ENCODE results near the gene ABLIM2. TPM values are rescaled to one million over a fixed set of nuclear protein-coding genes. Genes with fewer than 3 reads are reported as not detected.

The ABLIM2 gene
- total and polyA plus RNA-seq, 5 donors from 2014 or later, result 0.88 to 2.0 (median 1.2) TPM

- no peaks in the 10 kb centered on the region for H3K4me1 ChIP-seq (ENCODE audit: control insufficient read depth, insufficient read depth, low read length, poor library complexity, severe bottlenecking)
- no peaks in the 10 kb centered on the region for H3K9me3 Mint-ChIP-seq
- no peak overlapping the region for H3K4me3 Mint-ChIP-seq
- ATAC-seq (ENCODE audit: low read depth in 2 of 2) (no peak), DNase-seq (no peak)
- H3K27ac Mint-ChIP-seq, result no peak overlapping the region
- no peaks in the 10 kb centered on the region for H3K36me3 ChIP-seq (ENCODE audit: control insufficient read depth, insufficient read depth, low read length)
- H3K4me1 Mint-ChIP-seq, result no peaks in the 10 kb centered on the region
- H3K27ac ChIP-seq (ENCODE audit: insufficient read depth, low read length, poor library complexity, severe bottlenecking), result no peak overlapping the region
- no peaks in the 10 kb centered on the region for H3K36me3 Mint-ChIP-seq
- H3K4me3 ChIP-seq (ENCODE audit: low read depth, low read length), result no peak overlapping the region
- H3K9me3 ChIP-seq (ENCODE audit: control insufficient read depth in 2 of 2, low read length in 2 of 2), result no peaks in the 10 kb centered on the region
- H3K27me3 ChIP-seq (ENCODE audit: control insufficient read depth, insufficient read depth, low read length), result no peaks in the 10 kb centered on the region
- H3K27me3 Mint-ChIP-seq, result peaks cover 9% of the 10 kb centered on the region
Measured at GRCh38 chr4:8182294-8182693, 23.7 kb upstream of the ABLIM2 start.

- H3K36me3 Mint-ChIP-seq, result no peaks in the 10 kb centered on the region
- Histone ChIP-seq H3K27me3 (ENCODE audit: control insufficient read depth, insufficient read depth, low read length) (no peaks in the 10 kb centered on the region), H3K4me3 (ENCODE audit: low read depth, low read length) (no peak overlapping the region), H3K9me3 (ENCODE audit: control insufficient read depth in 2 of 2, low read length in 2 of 2) (no peaks in the 10 kb centered on the region), H3K4me1 (ENCODE audit: control insufficient read depth, insufficient read depth, low read length, poor library complexity, severe bottlenecking) (no peaks in the 10 kb centered on the region), H3K27ac (ENCODE audit: insufficient read depth, low read length, poor library complexity, severe bottlenecking) (no peak overlapping the region), H3K36me3 (ENCODE audit: control insufficient read depth, insufficient read depth, low read length) (no peaks in the 10 kb centered on the region)
- no peak for DNase-seq
- no peaks in the 10 kb centered on the region for H3K9me3 Mint-ChIP-seq
- H3K4me3 Mint-ChIP-seq, result no peak overlapping the region
- H3K4me1 Mint-ChIP-seq, result peaks cover 0 to under 1% (median 0%) of the 10 kb centered on the region in 4 donors
- no peak for ATAC-seq (ENCODE audit: low read depth in 2 of 2)
- H3K27me3 Mint-ChIP-seq, result peaks cover 6% of the 10 kb centered on the region
- no peak overlapping the region for H3K27ac Mint-ChIP-seq
Measured at GRCh38 chr4:8181844-8182243, 23.2 kb upstream of the ABLIM2 start.

GRCh38 chr4:8181119-8181518 is 22.5 kb upstream of the ABLIM2 start:
- H3K4me1 ChIP-seq (ENCODE audit: control insufficient read depth, insufficient read depth, low read length, poor library complexity, severe bottlenecking), result no peaks in the 10 kb centered on the region
- H3K27ac Mint-ChIP-seq, result peak overlapping the region in 1 of 3 donors; percentile 68
- no peak overlapping the region for H3K27ac ChIP-seq (ENCODE audit: insufficient read depth, low read length, poor library complexity, severe bottlenecking)
- H3K9me3 Mint-ChIP-seq, result no peaks in the 10 kb centered on the region
- no peaks in the 10 kb centered on the region for H3K9me3 ChIP-seq (ENCODE audit: control insufficient read depth in 2 of 2, low read length in 2 of 2)
- peaks cover 0 to 3% (median 0%) of the 10 kb centered on the region in 4 donors for H3K4me1 Mint-ChIP-seq
- H3K4me3 Mint-ChIP-seq, result no peak overlapping the region
- ATAC-seq (ENCODE audit: low read depth in 2 of 2) (no peak), DNase-seq (no peak)
- no peaks in the 10 kb centered on the region for H3K36me3 Mint-ChIP-seq
- H3K27me3 Mint-ChIP-seq, result no peaks in the 10 kb centered on the region
- no peak overlapping the region for H3K4me3 ChIP-seq (ENCODE audit: low read depth, low read length)
- H3K27me3 ChIP-seq (ENCODE audit: control insufficient read depth, insufficient read depth, low read length), result no peaks in the 10 kb centered on the region
- no peaks in the 10 kb centered on the region for H3K36me3 ChIP-seq (ENCODE audit: control insufficient read depth, insufficient read depth, low read length)

DNA sequence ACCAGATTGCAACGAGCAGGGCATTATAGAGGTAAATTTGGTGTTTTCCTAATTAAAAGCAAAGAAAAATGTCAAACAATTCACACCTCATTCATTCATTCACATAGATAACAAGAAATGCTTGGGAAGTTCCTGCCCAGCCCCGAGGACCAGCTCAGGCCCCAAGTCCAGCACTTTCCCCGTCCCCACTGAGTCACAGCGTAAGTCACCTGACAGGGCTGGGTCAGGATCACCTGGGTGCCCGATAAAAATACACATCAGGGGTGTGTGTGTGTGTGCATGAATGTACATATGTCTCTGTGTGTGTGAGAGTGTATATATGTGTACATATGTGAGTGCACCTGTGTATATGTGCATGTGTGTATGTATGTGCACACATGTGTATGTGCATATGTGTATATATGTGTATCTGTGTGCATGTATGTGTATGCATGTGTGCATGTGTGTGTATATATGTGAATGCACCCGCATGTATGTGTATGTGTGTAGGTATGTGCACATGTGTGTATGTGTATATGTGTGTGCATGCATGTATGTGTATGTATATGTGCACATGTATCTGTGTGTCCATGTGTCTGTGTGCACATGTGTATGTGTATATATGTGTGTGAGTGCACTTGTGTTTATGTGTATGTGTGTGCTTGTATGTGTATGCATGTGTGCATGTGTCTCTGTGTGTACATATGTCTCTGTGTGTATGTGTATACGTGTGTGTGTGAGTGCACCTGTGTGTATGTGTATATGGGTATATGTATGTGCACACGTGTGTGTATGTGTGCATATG is 21.9 kb upstream of the ABLIM2 start:
- Histone ChIP-seq H3K36me3 (ENCODE audit: control insufficient read depth, insufficient read depth, low read length) (no peaks in the 10 kb centered on the region), H3K9me3 (ENCODE audit: control insufficient read depth in 2 of 2, low read length in 2 of 2) (no peaks in the 10 kb centered on the region), H3K27ac (ENCODE audit: insufficient read depth, low read length, poor library complexity, severe bottlenecking) (no peak overlapping the region), H3K4me1 (ENCODE audit: control insufficient read depth, insufficient read depth, low read length, poor library complexity, severe bottlenecking) (no peaks in the 10 kb centered on the region), H3K27me3 (ENCODE audit: control insufficient read depth, insufficient read depth, low read length) (no peaks in the 10 kb centered on the region), H3K4me3 (ENCODE audit: low read depth, low read length) (no peak overlapping the region)
- no peaks in the 10 kb centered on the region for H3K36me3 Mint-ChIP-seq
- DNase-seq (no peak), ATAC-seq (ENCODE audit: low read depth in 2 of 2) (no peak)
- no peak overlapping the region for H3K4me3 Mint-ChIP-seq
- no peaks in the 10 kb centered on the region for H3K9me3 Mint-ChIP-seq
- no peaks in the 10 kb centered on the region for H3K27me3 Mint-ChIP-seq
- H3K27ac Mint-ChIP-seq, result peak overlapping the region in 2 of 3 donors; percentile 1 to 68
- peaks cover 0 to 3% (median 0%) of the 10 kb centered on the region in 4 donors for H3K4me1 Mint-ChIP-seq

DNA sequence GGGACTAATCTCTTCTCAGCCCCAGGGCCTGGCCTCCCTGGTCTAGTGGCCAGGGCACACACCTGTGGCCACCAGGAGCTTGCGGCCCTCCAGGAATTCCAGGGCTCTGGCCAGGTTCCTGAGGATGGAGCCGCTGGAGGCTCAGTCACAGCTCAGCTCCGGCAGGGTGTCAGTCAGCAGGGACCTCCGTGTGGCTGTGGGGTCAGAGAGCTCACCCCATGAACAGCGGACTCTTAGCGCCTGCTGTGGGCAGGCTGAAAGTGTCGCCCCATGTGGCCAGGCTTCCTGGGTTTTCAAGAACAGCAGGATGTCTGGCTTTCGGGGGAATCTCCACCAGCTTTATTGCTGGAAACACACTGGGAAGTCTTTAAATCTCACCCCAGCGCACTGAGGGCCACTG is 21.2 kb upstream of the ABLIM2 start:
- Histone ChIP-seq H3K4me1 (ENCODE audit: control insufficient read depth, insufficient read depth, low read length, poor library complexity, severe bottlenecking) (no peaks in the 10 kb centered on the region), H3K36me3 (ENCODE audit: control insufficient read depth, insufficient read depth, low read length) (no peaks in the 10 kb centered on the region), H3K9me3 (ENCODE audit: control insufficient read depth in 2 of 2, low read length in 2 of 2) (no peaks in the 10 kb centered on the region), H3K27ac (ENCODE audit: insufficient read depth, low read length, poor library complexity, severe bottlenecking) (no peak overlapping the region), H3K27me3 (ENCODE audit: control insufficient read depth, insufficient read depth, low read length) (no peaks in the 10 kb centered on the region), H3K4me3 (ENCODE audit: low read depth, low read length) (no peak overlapping the region)
- no peak for DNase-seq
- no peaks in the 10 kb centered on the region for H3K27me3 Mint-ChIP-seq
- peaks cover 0 to 3% (median 0%) of the 10 kb centered on the region in 4 donors for H3K4me1 Mint-ChIP-seq
- ATAC-seq (ENCODE audit: low read depth in 2 of 2), result no peak
- H3K9me3 Mint-ChIP-seq, result no peaks in the 10 kb centered on the region
- H3K27ac Mint-ChIP-seq, result no peak overlapping the region
- H3K4me3 Mint-ChIP-seq, result no peak overlapping the region
- no peaks in the 10 kb centered on the region for H3K36me3 Mint-ChIP-seq

DNA sequence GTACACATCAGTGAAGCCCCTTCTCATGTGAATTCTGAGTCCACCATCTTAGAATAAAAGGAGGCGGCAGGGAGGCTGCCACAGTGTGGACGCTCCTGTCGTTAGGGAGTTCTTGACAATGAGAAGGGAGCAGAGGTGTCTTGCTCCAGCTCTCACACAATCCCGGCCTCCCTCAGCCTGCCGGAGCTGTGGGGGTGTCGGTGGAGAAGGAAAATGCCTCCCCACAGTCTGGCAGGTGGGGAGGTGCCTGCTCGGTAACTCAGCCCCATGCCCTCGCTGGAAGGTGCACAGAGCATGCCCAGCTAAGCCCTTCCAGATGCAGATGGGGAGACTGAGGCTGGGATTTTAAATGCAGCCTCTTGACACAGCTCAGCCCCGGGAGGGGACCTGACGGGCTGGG is 20.5 kb upstream of the ABLIM2 start:
- no peaks in the 10 kb centered on the region for H3K9me3 Mint-ChIP-seq
- no peaks in the 10 kb centered on the region for H3K9me3 ChIP-seq (ENCODE audit: control insufficient read depth in 2 of 2, low read length in 2 of 2)
- no peak overlapping the region for H3K4me3 ChIP-seq (ENCODE audit: low read depth, low read length)
- no peak overlapping the region for H3K27ac ChIP-seq (ENCODE audit: insufficient read depth, low read length, poor library complexity, severe bottlenecking)
- H3K27me3 Mint-ChIP-seq, result no peaks in the 10 kb centered on the region
- H3K4me3 Mint-ChIP-seq, result no peak overlapping the region
- H3K36me3 ChIP-seq (ENCODE audit: control insufficient read depth, insufficient read depth, low read length), result no peaks in the 10 kb centered on the region
- ATAC-seq (ENCODE audit: low read depth in 2 of 2) (no peak), DNase-seq (no peak)
- H3K4me1 ChIP-seq (ENCODE audit: control insufficient read depth, insufficient read depth, low read length, poor library complexity, severe bottlenecking), result no peaks in the 10 kb centered on the region
- no peaks in the 10 kb centered on the region for H3K36me3 Mint-ChIP-seq
- H3K4me1 Mint-ChIP-seq, result peaks cover 0 to 3% (median 0%) of the 10 kb centered on the region in 4 donors
- no peak overlapping the region for H3K27ac Mint-ChIP-seq
- no peaks in the 10 kb centered on the region for H3K27me3 ChIP-seq (ENCODE audit: control insufficient read depth, insufficient read depth, low read length)

DNA sequence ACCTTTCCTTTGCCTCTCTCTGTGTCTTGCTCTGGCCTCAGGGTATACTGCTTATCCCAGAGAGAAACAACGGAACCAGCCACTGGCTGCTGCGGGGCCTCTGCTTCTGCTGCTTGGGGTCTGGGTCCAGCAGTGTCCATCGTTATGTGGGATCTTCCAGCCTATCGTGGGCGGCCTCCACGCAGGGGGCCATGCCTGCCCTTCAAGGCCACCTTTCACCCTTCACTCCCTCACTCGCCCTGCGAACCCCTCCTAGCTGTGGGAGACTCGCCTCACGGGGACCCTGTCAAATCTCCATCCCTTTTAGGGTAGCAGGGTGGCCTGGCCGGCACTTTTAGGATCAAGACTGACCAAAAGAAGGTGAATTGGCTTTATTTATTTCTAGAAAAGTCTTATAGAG is 19.3 kb upstream of the ABLIM2 start:
- Mint-ChIP-seq H3K27me3 (no peaks in the 10 kb centered on the region), H3K27ac (no peak overlapping the region), H3K4me1 (peaks cover 0 to 3% (median 0%) of the 10 kb centered on the region in 4 donors), H3K9me3 (no peaks in the 10 kb centered on the region), H3K4me3 (no peak overlapping the region), H3K36me3 (no peaks in the 10 kb centered on the region)
- Histone ChIP-seq H3K4me3 (ENCODE audit: low read depth, low read length) (no peak overlapping the region), H3K4me1 (ENCODE audit: control insufficient read depth, insufficient read depth, low read length, poor library complexity, severe bottlenecking) (no peaks in the 10 kb centered on the region), H3K27me3 (ENCODE audit: control insufficient read depth, insufficient read depth, low read length) (no peaks in the 10 kb centered on the region), H3K9me3 (ENCODE audit: control insufficient read depth in 2 of 2, low read length in 2 of 2) (no peaks in the 10 kb centered on the region), H3K36me3 (ENCODE audit: control insufficient read depth, insufficient read depth, low read length) (no peaks in the 10 kb centered on the region), H3K27ac (ENCODE audit: insufficient read depth, low read length, poor library complexity, severe bottlenecking) (no peak overlapping the region)
- no peak for ATAC-seq (ENCODE audit: low read depth in 2 of 2)
- no peak for DNase-seq

DNA sequence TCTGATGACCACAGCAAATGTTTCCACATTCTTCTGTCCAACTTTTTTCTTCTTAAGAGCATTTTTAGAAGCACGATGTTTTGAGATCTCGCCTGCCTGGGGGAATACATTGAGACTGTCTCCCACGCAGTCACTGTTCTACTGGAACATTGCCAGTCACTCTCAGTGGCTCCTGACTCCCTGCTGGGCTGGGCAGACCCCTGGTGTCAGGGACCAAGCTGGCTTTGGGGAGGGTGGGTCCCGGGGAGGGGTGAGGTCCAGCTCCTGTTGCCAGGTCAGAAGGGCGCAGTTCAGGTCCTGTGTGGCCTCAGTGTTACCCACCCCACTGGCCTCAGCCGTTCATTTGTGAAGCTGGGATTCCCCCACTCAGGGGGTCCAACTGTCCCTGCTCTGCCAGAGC is 18.9 kb upstream of the ABLIM2 start:
- H3K27ac Mint-ChIP-seq, result no peak overlapping the region
- Histone ChIP-seq H3K9me3 (ENCODE audit: control insufficient read depth in 2 of 2, low read length in 2 of 2) (no peaks in the 10 kb centered on the region), H3K36me3 (ENCODE audit: control insufficient read depth, insufficient read depth, low read length) (no peaks in the 10 kb centered on the region), H3K4me1 (ENCODE audit: control insufficient read depth, insufficient read depth, low read length, poor library complexity, severe bottlenecking) (no peaks in the 10 kb centered on the region), H3K27me3 (ENCODE audit: control insufficient read depth, insufficient read depth, low read length) (no peaks in the 10 kb centered on the region), H3K27ac (ENCODE audit: insufficient read depth, low read length, poor library complexity, severe bottlenecking) (no peak overlapping the region), H3K4me3 (ENCODE audit: low read depth, low read length) (no peak overlapping the region)
- H3K4me3 Mint-ChIP-seq, result no peak overlapping the region
- H3K4me1 Mint-ChIP-seq, result peaks cover 0 to 3% (median 0%) of the 10 kb centered on the region in 4 donors
- no peaks in the 10 kb centered on the region for H3K9me3 Mint-ChIP-seq
- no peaks in the 10 kb centered on the region for H3K36me3 Mint-ChIP-seq
- ATAC-seq (ENCODE audit: low read depth in 2 of 2), result no peak
- H3K27me3 Mint-ChIP-seq, result peaks cover under 1% of the 10 kb centered on the region
- no peak for DNase-seq

All from CD4-positive, CD25-positive, alpha-beta regulatory T cell (primary cell).